HCT116 (cell line): Measurements from ENCODE around the gene TUBA3C.

Source experiments
- CEBPB ChIP-seq: IDR thresholded peaks from 2 replicates; pipeline ENCODE4 v1.6.1; 2012; ENCODE audit warnings: low read depth
- CTCF ChIP-seq, 3 experiments: fragments of 200-600 bp in 1 of 3; sonication (generic) in 1 of 3; IDR thresholded peaks in 2 of 3; conservative IDR thresholded peaks in 1 of 3; 2 replicates each; pipeline ENCODE4 v1.5.1; 2012 to 2017; ENCODE audit warnings: low read depth in 2 of 3, low read length in 2 of 3, antibody characterized with exemption in 1 of 3, borderline replicate concordance in 1 of 3, control low read depth in 1 of 3, mild to moderate bottlenecking in 1 of 3, mixed read lengths in 1 of 3, mixed run types in 1 of 3, moderate library complexity in 1 of 3; ENCODE audit not compliant: insufficient read depth in 1 of 3
- EZH2phosphoT487 ChIP-seq: fragments of 200-600 bp; IDR thresholded peaks from 2 replicates; pipeline ENCODE4 v1.6.1; 2018; ENCODE audit warnings: antibody characterized with exemption, borderline replicate concordance
- POLR2A ChIP-seq: IDR thresholded peaks from 2 replicates; pipeline ENCODE4 v1.7.0; 2011; ENCODE audit warnings: borderline replicate concordance; ENCODE audit not compliant: insufficient read depth, insufficient read length; ENCODE audit errors: extremely low read depth
- POLR2AphosphoS5 ChIP-seq: IDR thresholded peaks from 2 replicates; pipeline ENCODE4 v1.6.1; 2011; ENCODE audit warnings: mild to moderate bottlenecking, low read depth, low read length, moderate library complexity
- RAD21 ChIP-seq: IDR thresholded peaks from 2 replicates; pipeline ENCODE4 v1.6.1; 2012; ENCODE audit warnings: low read depth, mild to moderate bottlenecking
- SP1 ChIP-seq: IDR thresholded peaks from 2 replicates; pipeline ENCODE4 v1.6.1; 2012; ENCODE audit warnings: low read depth
- ZNF274 ChIP-seq: fragments of 200-500 bp; sonication (Bioruptor generic); IDR thresholded peaks from 2 replicates; pipeline ENCODE4 v1.6.1; 2014; ENCODE audit warnings: mild to moderate bottlenecking, low read depth, low read length, inconsistent platforms

DNA sequence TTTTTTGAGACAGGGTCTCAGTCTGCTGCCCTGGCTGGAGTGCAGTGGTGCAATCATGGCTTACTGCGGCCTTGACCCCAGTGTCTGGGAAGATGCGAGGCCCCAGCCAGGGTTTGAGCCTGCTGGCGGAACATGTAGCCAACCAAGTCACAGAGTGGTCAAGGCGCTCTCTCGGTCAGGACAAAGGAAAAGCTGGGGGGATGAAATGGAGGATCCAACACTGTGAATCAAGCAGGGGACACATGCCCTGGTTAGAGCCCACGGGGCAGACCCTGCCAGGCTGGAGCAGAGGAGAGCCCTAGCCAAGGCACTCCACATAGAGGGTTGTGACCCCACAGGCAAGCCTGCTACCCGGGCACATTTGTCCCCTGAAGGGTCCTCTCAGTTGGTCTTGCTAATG lies 10.1 kb downstream of the TUBA3C start:
- TF ChIP-seq CTCF (IDR thresholded peaks at IDR 0.05 in 2 of 3, conservative IDR thresholded peaks at IDR 0.05 in 1 of 3; ENCODE audit: borderline replicate concordance in 1 of 3, insufficient read depth in 1 of 3, low read depth in 2 of 3, low read length in 2 of 3) = no peak
- TF ChIP-seq POLR2A = no peak
- no peak for TF ChIP-seq POLR2AphosphoS5
- no peak for TF ChIP-seq CEBPB
- TF ChIP-seq RAD21 = no peak
- TF ChIP-seq ZNF274 = no peak
- no peak for TF ChIP-seq EZH2phosphoT487
- no peak for TF ChIP-seq SP1
